Skeletal muscle tissue (tissue), 4 donors: ENCODE measurements around the gene RHOB. TPM values are rescaled to one million over a fixed set of nuclear protein-coding genes. Genes with fewer than 3 reads are reported as not detected.
"Not testable (repeated sequence)": the region's sequence is repeated elsewhere in the genome, so short reads cannot be mapped to it uniquely, and the experiment has no call there.

Experiments used
- H3K27ac ChIP-seq: one replicate; pipeline ENCODE4 v1.7.0; 2013; ENCODE audit warnings: mild to moderate bottlenecking, low read depth, low read length, inconsistent platforms
- H3K27me3 ChIP-seq, 3 donors: one replicate each; pipeline ENCODE4 v1.7.0; 2013; ENCODE audit warnings: low read length in 3 of 3; ENCODE audit not compliant: control insufficient read depth in 3 of 3, insufficient read depth in 3 of 3
- H3K36me3 ChIP-seq, 3 donors: one replicate each; pipeline ENCODE4 v1.7.0; 2013; ENCODE audit warnings: low read length in 3 of 3; ENCODE audit not compliant: control insufficient read depth in 3 of 3, insufficient read depth in 3 of 3
- H3K4me1 ChIP-seq, 3 donors: one replicate each; pipeline ENCODE4 v1.7.0; 2013; ENCODE audit warnings: low read length in 3 of 3, mild to moderate bottlenecking in 3 of 3; ENCODE audit not compliant: control insufficient read depth in 3 of 3, insufficient read depth in 3 of 3
- H3K4me3 ChIP-seq, 3 donors: one replicate each; pipeline ENCODE4 v1.7.0; 2013; ENCODE audit warnings: low read length in 3 of 3
- H3K9ac ChIP-seq, 3 donors: one replicate each; pipeline ENCODE4 v1.7.0; 2013; ENCODE audit warnings: low read length in 3 of 3, mild to moderate bottlenecking in 3 of 3, moderate library complexity in 2 of 3, low read depth in 1 of 3
- H3K9me3 ChIP-seq, 3 donors: one replicate each; pipeline ENCODE4 v1.7.0; 2013; ENCODE audit warnings: low read length in 3 of 3; ENCODE audit not compliant: control insufficient read depth in 3 of 3
- total RNA-seq: library from RNA; depleted of rRNA; stranded (reverse); fragments of >200 nt; gene quantifications from one replicate; pipeline ENCODE4 v1.2.3, GENCODE V29; 2014
- donor health status: Osteomylitis.

RHOB gene
- total RNA-seq, 1 donor from 2014 or later: 146 TPM

- H3K36me3 ChIP-seq: no peaks in the 10 kb centered on the region
These were observed 12.1 kb upstream of the RHOB start for GRCh38 chr2:20434588-20435294.

DNA sequence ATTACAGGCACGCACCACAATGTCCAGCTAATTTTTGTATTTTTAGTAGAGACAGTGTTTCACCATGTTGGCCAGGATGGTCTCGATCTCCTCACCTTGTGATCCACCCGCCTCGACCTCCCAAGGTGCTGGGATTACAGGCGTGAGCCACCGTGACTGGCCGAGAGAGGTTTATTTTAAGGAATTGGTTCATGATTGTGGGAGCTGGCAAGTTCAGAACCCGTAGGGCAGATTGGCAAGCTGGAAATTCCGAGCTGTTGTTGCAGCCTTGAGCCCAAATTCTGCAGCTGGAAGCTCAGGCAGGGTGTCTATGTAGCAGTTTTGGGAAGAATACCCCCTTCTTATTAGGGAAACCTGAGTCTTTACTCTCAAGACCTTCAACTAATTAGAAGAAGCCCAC is 11.4 kb upstream of the RHOB start:
- H3K27ac ChIP-seq, H3K27me3 ChIP-seq, H3K4me3 ChIP-seq, H3K9me3 ChIP-seq, H3K9ac ChIP-seq, H3K36me3 ChIP-seq: not testable (repeated sequence)
- H3K4me1 ChIP-seq: peaks cover 0 to 14% (median 9%) of the 10 kb centered on the region in 3 donors

More at GRCh38 chr2:20434588-20435294, 12.1 kb upstream of the RHOB start:
- Histone ChIP-seq H3K4me3 (no peak overlapping the region), H3K9ac (no peak overlapping the region), H3K27ac (no peak overlapping the region), H3K9me3 (no peaks in the 10 kb centered on the region), H3K4me1 (peaks cover 0 to 18% (median 14%) of the 10 kb centered on the region in 3 donors), H3K27me3 (no peaks in the 10 kb centered on the region)

DNA sequence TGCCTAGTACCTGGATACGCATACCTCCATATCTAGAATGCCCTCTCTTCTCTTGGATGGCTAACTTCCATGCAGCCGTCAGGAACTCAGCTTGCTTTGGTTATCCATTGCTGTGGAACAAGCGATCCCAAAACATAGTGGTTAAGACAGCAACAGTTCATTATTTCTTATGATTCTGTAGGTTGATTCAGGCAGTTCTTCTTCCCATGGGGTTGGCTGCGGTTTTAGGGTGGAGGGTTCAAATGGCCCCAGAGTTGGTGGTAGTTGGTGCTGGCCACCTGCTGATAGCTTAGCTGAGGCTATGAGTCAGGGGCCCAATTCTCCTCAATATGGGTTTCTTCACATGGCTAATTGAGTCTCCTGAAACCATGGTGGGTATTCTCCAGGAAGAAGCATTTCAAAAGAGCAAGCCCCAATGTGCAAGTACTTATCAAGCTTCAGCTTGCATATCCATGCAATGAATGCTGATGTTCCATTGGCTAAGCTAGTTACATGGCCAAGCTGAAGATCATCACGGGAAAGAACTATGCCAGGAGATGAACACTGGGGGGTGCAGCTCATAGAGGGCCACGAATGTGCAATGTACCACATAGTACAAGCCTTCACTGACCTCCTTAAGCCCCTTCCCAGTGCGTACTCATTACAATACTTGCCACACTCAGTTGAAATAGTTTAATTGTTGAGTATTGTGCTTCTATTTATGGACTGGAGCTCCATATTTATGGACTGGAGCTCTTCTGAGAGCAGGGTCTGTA is 10.0 kb upstream of the RHOB start:
- no peaks in the 10 kb centered on the region for H3K9me3 ChIP-seq
- H3K27me3 ChIP-seq: no peaks in the 10 kb centered on the region
- H3K4me1 ChIP-seq: peaks cover 0 to 9% (median 7%) of the 10 kb centered on the region in 3 donors
- no peak overlapping the region for H3K4me3 ChIP-seq
- H3K36me3 ChIP-seq: no peaks in the 10 kb centered on the region
- no peak overlapping the region for H3K27ac ChIP-seq
- H3K9ac ChIP-seq: no peak overlapping the region

GRCh38 chr2:20438334-20439192 is 8.3 kb upstream of the RHOB start:
- H3K9ac ChIP-seq: no peak overlapping the region

DNA sequence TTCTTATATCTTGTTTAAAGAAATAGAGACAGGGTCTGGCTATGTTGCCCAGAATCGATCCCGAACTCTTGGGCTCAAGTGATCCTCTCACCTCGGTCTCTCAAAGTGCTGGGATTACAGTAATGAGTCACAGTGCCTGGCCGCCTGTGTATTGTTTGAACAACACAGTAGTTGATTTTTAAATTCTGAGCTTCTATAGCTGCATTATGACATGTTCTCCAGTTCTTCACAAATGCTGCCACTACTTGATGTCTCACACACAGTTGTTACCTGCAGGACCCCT is 7.7 kb upstream of the RHOB start:
- Histone ChIP-seq H3K27ac (peak overlapping the region; percentile 49), H3K9me3 (no peaks in the 10 kb centered on the region), H3K27me3 (no peaks in the 10 kb centered on the region), H3K4me1 (peaks cover 0 to 11% (median 8%) of the 10 kb centered on the region in 3 donors), H3K36me3 (no peaks in the 10 kb centered on the region), H3K4me3 (no peak overlapping the region), H3K9ac (no peak overlapping the region)

More at GRCh38 chr2:20438334-20439192, 8.3 kb upstream of the RHOB start:
- Histone ChIP-seq H3K9me3 (no peaks in the 10 kb centered on the region), H3K4me3 (no peak overlapping the region), H3K36me3 (no peaks in the 10 kb centered on the region), H3K27me3 (no peaks in the 10 kb centered on the region), H3K27ac (peak overlapping the region; percentile 49), H3K4me1 (peaks cover 0 to 10% (median 6%) of the 10 kb centered on the region in 3 donors)

DNA sequence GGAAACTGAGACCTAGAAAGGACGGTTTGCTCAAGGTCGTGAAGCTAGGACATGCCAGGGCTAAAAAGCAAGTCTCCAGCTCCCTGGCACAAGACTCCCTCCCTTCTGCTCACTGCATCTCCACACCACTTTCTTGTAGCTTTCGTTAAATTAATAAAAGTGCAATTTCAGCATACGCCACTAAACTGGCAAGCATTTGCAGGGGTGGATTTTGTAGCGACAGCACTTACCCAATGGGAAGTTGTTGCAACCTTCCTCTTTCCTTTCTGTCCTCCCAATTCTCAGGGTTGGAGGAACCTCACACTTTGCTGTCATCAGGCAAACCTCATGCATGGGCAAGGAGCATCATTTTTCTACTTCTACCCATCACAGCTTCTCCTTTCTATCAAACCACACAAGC is 7.4 kb upstream of the RHOB start:
- Histone ChIP-seq H3K4me3 (no peak overlapping the region), H3K27me3 (no peaks in the 10 kb centered on the region), H3K36me3 (no peaks in the 10 kb centered on the region), H3K4me1 (peaks cover 0 to 11% (median 8%) of the 10 kb centered on the region in 3 donors), H3K9me3 (no peaks in the 10 kb centered on the region), H3K9ac (no peak overlapping the region), H3K27ac (peak overlapping the region; percentile 49)

DNA sequence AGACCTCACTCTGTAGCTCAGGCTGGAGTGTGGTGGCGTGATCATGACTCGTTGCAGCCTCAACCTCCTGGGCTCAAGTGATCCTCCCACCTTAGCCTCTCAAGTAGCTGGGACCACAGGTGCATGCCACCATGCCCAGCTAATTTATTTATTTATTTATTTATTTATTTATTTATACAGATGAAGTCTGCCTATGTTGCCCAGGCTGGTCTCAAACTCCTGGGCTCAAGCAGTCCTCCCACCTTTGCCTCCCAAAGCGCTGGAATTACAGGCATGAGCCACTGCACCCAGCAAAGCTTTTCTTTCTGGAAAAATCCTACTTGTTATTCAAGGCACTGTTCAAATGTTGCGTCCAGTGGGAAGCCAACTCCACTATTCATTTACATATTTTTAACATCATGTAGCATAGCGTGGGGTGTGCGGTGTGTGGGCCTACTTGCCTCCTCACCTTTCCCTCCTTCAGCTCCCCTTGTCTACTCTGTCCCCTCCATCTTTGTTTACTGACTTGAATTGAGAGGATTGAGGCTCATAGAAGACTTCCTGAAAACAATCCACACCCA is 6.8 kb upstream of the RHOB start:
- Histone ChIP-seq H3K27ac (no peak overlapping the region), H3K4me3 (no peak overlapping the region), H3K4me1 (peaks cover 6 to 14% (median 8%) of the 10 kb centered on the region in 3 donors), H3K36me3 (no peaks in the 10 kb centered on the region), H3K9me3 (no peaks in the 10 kb centered on the region), H3K9ac (no peak overlapping the region), H3K27me3 (no peaks in the 10 kb centered on the region)

GRCh38 chr2:20443276-20443920 is 3.5 kb upstream of the RHOB start:
- H3K9ac ChIP-seq: no peak overlapping the region
- H3K4me3 ChIP-seq: peak overlapping the region in 1 of 3 donors; percentile 19
- H3K27me3 ChIP-seq: no peaks in the 10 kb centered on the region
- H3K36me3 ChIP-seq: peaks cover 2 to 11% (median 7%) of the 10 kb centered on the region in 3 donors
- no peaks in the 10 kb centered on the region for H3K9me3 ChIP-seq
- peak overlapping the region; percentile 32 for H3K27ac ChIP-seq
- H3K4me1 ChIP-seq: peaks cover 8 to 22% (median 16%) of the 10 kb centered on the region in 3 donors
